Measurements from ENCODE around the gene GRK7. TPM values are rescaled to one million over a fixed set of nuclear protein-coding genes. Genes with fewer than 3 reads are reported as not detected.

The GRK7 gene
- total and polyA plus RNA-seq, 2 of the 13 experiments (the other 11 are each of a cell fraction or from before 2014, with no cell fraction given), result not detected

DNA sequence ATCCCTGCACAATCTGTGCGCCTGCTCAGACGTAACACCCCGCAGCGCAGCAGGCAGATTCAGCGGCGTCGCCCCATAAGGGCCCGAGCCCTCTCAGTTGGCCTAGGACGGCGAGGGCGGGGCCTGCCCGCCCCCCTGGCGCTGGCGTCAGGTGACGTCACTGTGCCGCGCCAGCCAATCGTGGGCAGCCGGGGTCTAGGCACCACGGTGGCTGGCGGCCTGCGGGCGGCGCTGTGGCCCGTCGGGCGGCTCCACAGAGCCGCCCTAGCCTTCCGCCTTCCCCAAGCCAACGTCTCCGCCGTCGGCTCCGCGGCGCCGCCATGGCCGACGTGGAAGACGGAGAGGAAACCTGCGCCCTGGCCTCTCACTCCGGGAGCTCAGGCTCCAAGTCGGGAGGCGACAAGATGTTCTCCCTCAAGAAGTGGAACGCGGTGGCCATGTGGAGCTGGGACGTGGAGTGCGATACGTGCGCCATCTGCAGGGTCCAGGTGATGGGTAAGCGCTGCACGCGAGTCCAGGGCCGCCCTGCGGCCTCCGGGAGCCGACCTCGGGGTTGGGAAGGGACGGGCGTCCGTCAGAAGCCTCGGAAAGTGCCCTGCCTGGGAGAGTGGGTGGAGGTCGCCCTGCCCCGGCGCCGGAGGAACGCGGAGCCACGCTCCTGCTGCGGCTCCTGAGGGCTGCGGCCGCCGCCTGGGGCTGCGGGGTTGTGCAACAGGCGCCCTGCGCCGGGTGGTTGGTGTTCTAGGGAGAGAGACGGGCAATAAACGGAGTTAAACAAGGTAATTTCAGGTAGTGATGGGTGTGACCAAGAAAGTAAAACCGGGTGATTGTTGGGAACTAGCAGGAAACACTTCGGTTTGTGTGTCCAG is 25.0 kb upstream of the GRK7 start, which contains the start of gene RNF7 (continued):
- TF ChIP-seq ATF1 (CRISPR knock-in tag; IDR thresholded peaks at IDR 0.05) (peak; percentile 86), ZNF333 (CRISPR knock-in tag; IDR thresholded peaks at IDR 0.05; ENCODE audit: borderline replicate concordance) (no peak; the same call in 1 of the 2 replicates), ZNF205 (CRISPR knock-in tag; IDR thresholded peaks at IDR 0.05) (peak; percentile 83), NAIF1 (CRISPR knock-in tag; IDR thresholded peaks at IDR 0.05; ENCODE audit: borderline replicate concordance) (no peak), ZC3H13 (CRISPR knock-in tag; IDR thresholded peaks at IDR 0.05) (peak; percentile 75; the same call in 1 of the 2 replicates), ZNF121 (CRISPR knock-in tag; IDR thresholded peaks at IDR 0.05) (peak; percentile 86), GABPB1 (CRISPR knock-in tag; IDR thresholded peaks at IDR 0.05) (peak; percentile 85; the same call in 1 of the 2 replicates), ZNF431 (CRISPR knock-in tag; IDR thresholded peaks at IDR 0.05; ENCODE audit: borderline replicate concordance, low read depth) (no peak), ZNF253 (CRISPR knock-in tag; IDR thresholded peaks at IDR 0.05; ENCODE audit: borderline replicate concordance) (no peak), ZNF3 (CRISPR knock-in tag; IDR thresholded peaks at IDR 0.05) (0 out of 2 replicates have a peak, but pooled peaks have one; percentile 64), SMC3 (IDR thresholded peaks at IDR 0.05; ENCODE audit: low read length) (no peak), ZFP1 (CRISPR knock-in tag; IDR thresholded peaks at IDR 0.05) (no peak; the same call in 1 of the 2 replicates), JDP2 (CRISPR knock-in tag; IDR thresholded peaks at IDR 0.05; ENCODE audit: borderline replicate concordance) (no peak), ZNF572 (CRISPR knock-in tag; IDR thresholded peaks at IDR 0.05) (no peak), NFKB2 (CRISPR knock-in tag; IDR thresholded peaks at IDR 0.05; ENCODE audit: borderline replicate concordance) (peak; percentile 92), SAFB2 (CRISPR knock-in tag; IDR thresholded peaks at IDR 0.05; ENCODE audit: borderline replicate concordance, low read depth) (no peak), ZMYM2 (CRISPR knock-in tag; IDR thresholded peaks at IDR 0.05) (no peak; the same call in 1 of the 2 replicates), MXD4 (CRISPR knock-in tag; IDR thresholded peaks at IDR 0.05) (peak; percentile 77), KAT8 (CRISPR knock-in tag; IDR thresholded peaks at IDR 0.05) (peak; percentile 85), ZFP62 (CRISPR knock-in tag; IDR thresholded peaks at IDR 0.05) (no peak), NFE2L1 (CRISPR knock-in tag; IDR thresholded peaks at IDR 0.05; ENCODE audit: borderline replicate concordance) (no peak), ZNF136 (CRISPR knock-in tag; IDR thresholded peaks at IDR 0.05; ENCODE audit: low read depth) (no peak)
- TF ChIP-seq, protein P1, sequence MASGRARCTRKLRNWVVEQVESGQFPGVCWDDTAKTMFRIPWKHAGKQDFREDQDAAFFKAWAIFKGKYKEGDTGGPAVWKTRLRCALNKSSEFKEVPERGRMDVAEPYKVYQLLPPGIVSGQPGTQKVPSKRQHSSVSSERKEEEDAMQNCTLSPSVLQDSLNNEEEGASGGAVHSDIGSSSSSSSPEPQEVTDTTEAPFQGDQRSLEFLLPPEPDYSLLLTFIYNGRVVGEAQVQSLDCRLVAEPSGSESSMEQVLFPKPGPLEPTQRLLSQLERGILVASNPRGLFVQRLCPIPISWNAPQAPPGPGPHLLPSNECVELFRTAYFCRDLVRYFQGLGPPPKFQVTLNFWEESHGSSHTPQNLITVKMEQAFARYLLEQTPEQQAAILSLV (CRISPR knock-in tag; IDR thresholded peaks at IDR 0.05; ENCODE audit: borderline replicate concordance), result no peak
- TF ChIP-seq, protein P2, sequence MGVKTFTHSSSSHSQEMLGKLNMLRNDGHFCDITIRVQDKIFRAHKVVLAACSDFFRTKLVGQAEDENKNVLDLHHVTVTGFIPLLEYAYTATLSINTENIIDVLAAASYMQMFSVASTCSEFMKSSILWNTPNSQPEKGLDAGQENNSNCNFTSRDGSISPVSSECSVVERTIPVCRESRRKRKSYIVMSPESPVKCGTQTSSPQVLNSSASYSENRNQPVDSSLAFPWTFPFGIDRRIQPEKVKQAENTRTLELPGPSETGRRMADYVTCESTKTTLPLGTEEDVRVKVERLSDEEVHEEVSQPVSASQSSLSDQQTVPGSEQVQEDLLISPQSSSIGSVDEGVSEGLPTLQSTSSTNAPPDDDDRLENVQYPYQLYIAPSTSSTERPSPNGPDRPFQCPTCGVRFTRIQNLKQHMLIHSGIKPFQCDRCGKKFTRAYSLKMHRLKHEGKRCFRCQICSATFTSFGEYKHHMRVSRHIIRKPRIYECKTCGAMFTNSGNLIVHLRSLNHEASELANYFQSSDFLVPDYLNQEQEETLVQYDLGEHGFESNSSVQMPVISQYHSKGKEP (CRISPR knock-in tag; IDR thresholded peaks at IDR 0.05), result no peak; the same call in 1 of the 2 replicates
- TF ChIP-seq, protein P3, sequence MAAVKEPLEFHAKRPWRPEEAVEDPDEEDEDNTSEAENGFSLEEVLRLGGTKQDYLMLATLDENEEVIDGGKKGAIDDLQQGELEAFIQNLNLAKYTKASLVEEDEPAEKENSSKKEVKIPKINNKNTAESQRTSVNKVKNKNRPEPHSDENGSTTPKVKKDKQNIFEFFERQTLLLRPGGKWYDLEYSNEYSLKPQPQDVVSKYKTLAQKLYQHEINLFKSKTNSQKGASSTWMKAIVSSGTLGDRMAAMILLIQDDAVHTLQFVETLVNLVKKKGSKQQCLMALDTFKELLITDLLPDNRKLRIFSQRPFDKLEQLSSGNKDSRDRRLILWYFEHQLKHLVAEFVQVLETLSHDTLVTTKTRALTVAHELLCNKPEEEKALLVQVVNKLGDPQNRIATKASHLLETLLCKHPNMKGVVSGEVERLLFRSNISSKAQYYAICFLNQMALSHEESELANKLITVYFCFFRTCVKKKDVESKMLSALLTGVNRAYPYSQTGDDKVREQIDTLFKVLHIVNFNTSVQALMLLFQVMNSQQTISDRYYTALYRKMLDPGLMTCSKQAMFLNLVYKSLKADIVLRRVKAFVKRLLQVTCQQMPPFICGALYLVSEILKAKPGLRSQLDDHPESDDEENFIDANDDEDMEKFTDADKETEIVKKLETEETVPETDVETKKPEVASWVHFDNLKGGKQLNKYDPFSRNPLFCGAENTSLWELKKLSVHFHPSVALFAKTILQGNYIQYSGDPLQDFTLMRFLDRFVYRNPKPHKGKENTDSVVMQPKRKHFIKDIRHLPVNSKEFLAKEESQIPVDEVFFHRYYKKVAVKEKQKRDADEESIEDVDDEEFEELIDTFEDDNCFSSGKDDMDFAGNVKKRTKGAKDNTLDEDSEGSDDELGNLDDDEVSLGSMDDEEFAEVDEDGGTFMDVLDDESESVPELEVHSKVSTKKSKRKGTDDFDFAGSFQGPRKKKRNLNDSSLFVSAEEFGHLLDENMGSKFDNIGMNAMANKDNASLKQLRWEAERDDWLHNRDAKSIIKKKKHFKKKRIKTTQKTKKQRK (IDR thresholded peaks at IDR 0.05; ENCODE audit: low read length), result no peak
